Activated CD4-positive, alpha-beta T cell treated with anti-CD3 and anti-CD28 coated beads for 4 hours (primary cell): ENCODE measurements around the gene REX1BD.
A peak's percentile ranks its signal among the peaks of the same experiment; 100 is the strongest.

Experiments
- DNase-seq, 2 donors: peaks; one replicate each; pipeline ENCODE4 v3.0.0-alpha.2; 2020

REX1BD gene

GRCh38 chr19:18618236-18618635 lies 29.6 kb downstream of the REX1BD start:
- DNase-seq = no peak

DNA sequence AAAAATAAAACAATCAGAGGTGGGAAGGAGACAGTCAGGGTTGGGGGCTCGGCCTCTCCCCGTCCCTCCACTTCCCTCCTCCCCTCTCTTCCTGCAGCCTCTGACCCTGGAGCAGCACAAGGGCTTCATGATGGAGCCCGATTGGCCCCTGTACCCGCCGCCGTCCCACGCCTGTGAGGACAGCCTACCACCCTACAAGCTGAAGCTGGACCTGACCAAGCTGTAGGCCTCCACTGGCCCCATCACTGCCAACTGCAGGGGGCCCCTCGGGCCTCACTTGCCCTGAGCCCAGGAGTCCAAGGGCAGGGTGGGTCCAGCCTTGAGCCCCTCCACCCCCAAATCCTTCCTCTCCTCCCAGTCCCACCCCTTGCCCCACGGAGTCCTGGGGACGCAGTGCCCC lies 31.7 kb downstream of the REX1BD start:
- no peak for DNase-seq

DNA sequence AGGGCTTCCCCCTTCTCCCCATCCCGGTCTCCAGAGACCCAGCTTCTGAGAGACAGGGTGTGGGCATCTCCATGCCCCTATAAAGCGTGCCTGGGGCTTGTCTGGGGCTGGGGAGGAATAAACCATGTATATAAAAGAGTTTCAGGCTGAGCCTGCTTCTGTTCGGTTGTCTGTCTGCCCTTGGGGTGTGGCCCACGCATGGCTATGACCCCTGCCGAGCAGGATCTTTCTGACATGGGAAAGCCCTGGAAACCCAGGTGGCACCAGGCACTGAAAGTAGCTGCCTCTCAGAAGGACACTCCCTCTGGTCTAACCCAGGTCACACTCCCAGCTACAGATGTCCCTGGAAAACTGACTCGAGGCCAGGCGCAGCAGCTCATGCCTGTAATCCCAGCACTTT lies 32.3 kb downstream of the REX1BD start:
- no peak for DNase-seq

GRCh38 chr19:18626906-18627305 lies 38.3 kb downstream of the REX1BD start:
- no peak for DNase-seq

- DNase-seq = no peak
Measured at GRCh38 chr19:18629166-18630088, 40.8 kb downstream of the REX1BD start.

- DNase-seq = no peak
Measured at GRCh38 chr19:18633321-18633720, 44.7 kb downstream of the REX1BD start.

- no peak for DNase-seq
Measured at GRCh38 chr19:18634612-18635297, 46.2 kb downstream of the REX1BD start.

DNA sequence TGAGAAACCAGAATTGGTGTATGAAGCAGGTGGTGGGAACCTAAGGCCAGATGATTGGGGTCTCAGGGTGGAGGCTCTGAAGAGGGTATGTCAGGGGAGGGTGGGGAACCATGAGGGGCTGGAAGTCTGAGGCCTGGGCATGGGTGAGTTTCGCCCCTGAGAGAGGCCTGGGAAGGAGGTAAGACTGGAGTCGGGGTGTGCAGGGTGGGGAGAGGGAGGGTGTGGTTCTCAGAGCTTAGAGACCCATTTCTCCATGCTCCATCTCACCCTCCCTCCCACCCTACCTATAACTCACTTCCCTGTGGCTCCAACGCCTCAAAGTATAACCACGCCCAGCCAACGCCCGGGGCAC lies 47.2 kb downstream of the REX1BD start:
- no peak for DNase-seq

DNA sequence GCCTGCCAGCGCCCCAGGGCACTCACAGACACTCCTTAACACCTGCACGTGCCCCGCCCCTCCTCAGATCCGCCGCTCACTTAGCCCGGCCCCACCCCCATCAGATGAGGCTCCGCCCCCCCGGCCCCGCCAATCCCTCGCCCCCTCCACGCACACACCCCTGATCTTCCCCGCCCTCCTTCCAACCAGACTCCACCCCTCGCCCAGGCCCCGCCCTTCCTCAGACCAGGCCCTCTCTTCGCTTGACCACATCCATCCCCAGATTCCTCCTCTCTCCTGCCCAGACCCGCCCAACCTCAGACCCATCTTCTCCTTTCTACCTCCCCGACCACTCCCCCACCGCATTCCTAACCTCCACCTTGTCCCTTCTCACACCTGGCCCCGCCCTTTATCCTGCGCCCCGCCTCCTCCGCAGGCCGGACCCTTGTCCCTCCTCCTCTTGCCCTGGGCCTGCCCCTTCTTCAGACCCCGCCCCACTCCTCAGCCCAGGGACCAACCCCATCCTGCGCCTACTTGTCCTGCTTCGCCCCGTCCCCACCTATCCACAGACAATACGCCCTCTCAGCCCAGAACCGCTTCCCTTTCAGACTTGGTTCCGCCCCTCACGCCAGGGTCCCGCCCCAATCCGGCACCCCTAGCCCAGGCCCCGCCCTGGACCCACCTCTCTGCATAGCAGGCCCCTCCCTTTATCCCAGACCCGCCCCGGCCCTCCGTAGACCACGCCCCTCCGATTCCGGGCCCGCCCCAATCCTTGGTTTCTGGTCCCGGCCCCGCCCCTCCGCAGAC lies 47.8 kb downstream of the REX1BD start:
- peak; percentile 99 to 100 for DNase-seq

DNA sequence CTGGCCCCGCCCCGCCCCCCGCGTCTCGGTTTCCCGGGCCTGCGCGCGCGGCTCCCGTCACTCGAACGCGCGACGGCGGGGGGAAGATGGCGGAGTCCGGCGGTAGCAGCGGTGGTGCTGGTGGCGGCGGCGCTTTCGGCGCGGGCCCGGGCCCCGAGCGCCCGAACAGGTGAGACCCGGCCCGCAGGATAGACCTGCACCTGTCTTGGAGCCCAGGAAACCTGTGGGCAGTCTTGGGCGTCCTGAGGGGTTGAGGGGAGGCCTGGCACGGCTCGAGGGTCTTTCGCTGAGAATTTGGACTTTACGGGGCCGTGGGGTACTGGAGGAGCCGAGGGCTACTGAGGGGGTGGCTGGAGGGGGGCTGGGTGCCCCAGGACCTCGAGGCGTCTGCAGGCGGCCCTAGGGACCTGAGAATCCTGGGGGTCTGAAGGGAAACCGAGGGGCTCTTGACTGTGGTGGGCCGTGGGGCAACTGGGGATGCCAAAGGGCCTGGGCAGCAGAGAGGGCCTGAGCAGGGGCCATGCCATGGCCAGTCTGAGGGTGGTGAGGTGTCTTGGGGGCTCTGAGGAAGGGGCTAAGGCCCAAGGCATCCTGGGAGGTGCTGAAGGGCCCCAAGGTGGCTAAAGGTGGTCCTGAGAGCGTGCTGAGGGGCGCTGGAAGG lies 48.5 kb downstream of the REX1BD start, which contains the start of gene KLHL26:
KLHL26 (plus strand) TSS at position 60 of the 661 bp plus-strand sequence; CDS start at position 87, 27 bp downstream.
- peak in 1 of 2 donors; percentile 15 for DNase-seq

- DNase-seq = no peak
Measured at GRCh38 chr19:18637673-18638630, 49.4 kb downstream of the REX1BD start.

- DNase-seq = no peak
Measured at GRCh38 chr19:18639706-18640243, 51.2 kb downstream of the REX1BD start.
